ENCODE data around the gene TNK2. TPM values are rescaled to one million over a fixed set of nuclear protein-coding genes. Genes with fewer than 3 reads are reported as not detected.

The TNK2 gene
- total RNA-seq, 4 donors from 2014 or later = 10.2 to 21.1 (median 12.7) TPM

- no peaks in the 10 kb centered on the region for H3K27me3 ChIP-seq
- H3K36me3 ChIP-seq = no peaks in the 10 kb centered on the region
- WGBS, 2 donors = 4 to 12% methylated on average over 31 of the region's 31 CpGs
- no peaks in the 10 kb centered on the region for H3K9me3 ChIP-seq
- intact Hi-C loops (cut with DNase I) = no loop called here
- peak overlapping the region in 2 of 3 donors; percentile 6 to 17 for H3K27ac ChIP-seq
- TF ChIP-seq, protein P1, sequence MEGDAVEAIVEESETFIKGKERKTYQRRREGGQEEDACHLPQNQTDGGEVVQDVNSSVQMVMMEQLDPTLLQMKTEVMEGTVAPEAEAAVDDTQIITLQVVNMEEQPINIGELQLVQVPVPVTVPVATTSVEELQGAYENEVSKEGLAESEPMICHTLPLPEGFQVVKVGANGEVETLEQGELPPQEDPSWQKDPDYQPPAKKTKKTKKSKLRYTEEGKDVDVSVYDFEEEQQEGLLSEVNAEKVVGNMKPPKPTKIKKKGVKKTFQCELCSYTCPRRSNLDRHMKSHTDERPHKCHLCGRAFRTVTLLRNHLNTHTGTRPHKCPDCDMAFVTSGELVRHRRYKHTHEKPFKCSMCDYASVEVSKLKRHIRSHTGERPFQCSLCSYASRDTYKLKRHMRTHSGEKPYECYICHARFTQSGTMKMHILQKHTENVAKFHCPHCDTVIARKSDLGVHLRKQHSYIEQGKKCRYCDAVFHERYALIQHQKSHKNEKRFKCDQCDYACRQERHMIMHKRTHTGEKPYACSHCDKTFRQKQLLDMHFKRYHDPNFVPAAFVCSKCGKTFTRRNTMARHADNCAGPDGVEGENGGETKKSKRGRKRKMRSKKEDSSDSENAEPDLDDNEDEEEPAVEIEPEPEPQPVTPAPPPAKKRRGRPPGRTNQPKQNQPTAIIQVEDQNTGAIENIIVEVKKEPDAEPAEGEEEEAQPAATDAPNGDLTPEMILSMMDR (IDR thresholded peaks at IDR 0.05) = peak; percentile 100
- TF ChIP-seq POLR2A (IDR thresholded peaks at IDR 0.05) = no peak
- H3K4me1 ChIP-seq = peaks cover 8 to 22% of the 10 kb centered on the region in 2 donors
- peak; percentile 89 to 92 for DNase-seq
- no peak overlapping the region for H3K4me3 ChIP-seq (replicated peaks in 1 of 3)
Measured at GRCh38 chr3:195850857-195851543, 57.4 kb downstream of the TNK2 start.

GRCh38 chr3:195849322-195850074 lies 58.9 kb downstream of the TNK2 start:
- peaks cover 5 to 13% of the 10 kb centered on the region in 2 donors for H3K4me1 ChIP-seq
- TF ChIP-seq, protein P1 (IDR thresholded peaks at IDR 0.05) = no peak
- no peaks in the 10 kb centered on the region for H3K27me3 ChIP-seq
- no peaks in the 10 kb centered on the region for H3K36me3 ChIP-seq
- H3K27ac ChIP-seq = no peak overlapping the region
- no peak overlapping the region for H3K4me3 ChIP-seq (replicated peaks in 1 of 3)
- H3K9me3 ChIP-seq = no peaks in the 10 kb centered on the region
- DNase-seq = no peak
- 83 to 85% methylated on average over 44 to 50 of the region's 53 CpGs for WGBS, 2 donors
- intact Hi-C loops (cut with DNase I) = no loop called here

- no peaks in the 10 kb centered on the region for H3K36me3 ChIP-seq
- peaks cover 3 to 10% of the 10 kb centered on the region in 2 donors for H3K4me1 ChIP-seq
- H3K27ac ChIP-seq = no peak overlapping the region
- H3K4me3 ChIP-seq (replicated peaks in 1 of 3) = no peak overlapping the region
- no peak for DNase-seq
- intact Hi-C loops (cut with DNase I) = no loop called here
- 79 to 88% methylated on average over 21 to 23 of the region's 24 CpGs for WGBS, 2 donors
- TF ChIP-seq, protein P1 (IDR thresholded peaks at IDR 0.05) = no peak
- no peak for TF ChIP-seq POLR2A (IDR thresholded peaks at IDR 0.05)
- no peaks in the 10 kb centered on the region for H3K9me3 ChIP-seq
- H3K27me3 ChIP-seq = no peaks in the 10 kb centered on the region
Measured at GRCh38 chr3:195847055-195847950, 61.0 kb downstream of the TNK2 start.

GRCh38 chr3:195845483-195845882 lies 62.9 kb downstream of the TNK2 start:
- WGBS, 2 donors = 91 to 96% methylated on average over 6 of the region's 6 CpGs
- Histone ChIP-seq H3K27me3 (no peaks in the 10 kb centered on the region), H3K9me3 (no peaks in the 10 kb centered on the region), H3K36me3 (no peaks in the 10 kb centered on the region), H3K4me3 (replicated peaks in 1 of 3) (no peak overlapping the region), H3K4me1 (no peaks in the 10 kb centered on the region), H3K27ac (no peak overlapping the region)
- no peak for TF ChIP-seq POLR2A (IDR thresholded peaks at IDR 0.05)
- TF ChIP-seq, protein P1 (IDR thresholded peaks at IDR 0.05) = no peak
- intact Hi-C loops (cut with DNase I) = no loop called here
- DNase-seq = no peak

All from thyroid gland (tissue), 4 donors.